NCI-H510A (cell line): Measurements from ENCODE around the gene SPEN.
"Not testable (repeated sequence)": the region's sequence is repeated elsewhere in the genome, so short reads cannot be mapped to it uniquely, and the experiment has no call there.

Experiments used
- DNase-seq: peaks from one replicate; lab custom pipeline; 2025; lab: John Stamatoyannopoulos, UW

SPEN gene

DNA sequence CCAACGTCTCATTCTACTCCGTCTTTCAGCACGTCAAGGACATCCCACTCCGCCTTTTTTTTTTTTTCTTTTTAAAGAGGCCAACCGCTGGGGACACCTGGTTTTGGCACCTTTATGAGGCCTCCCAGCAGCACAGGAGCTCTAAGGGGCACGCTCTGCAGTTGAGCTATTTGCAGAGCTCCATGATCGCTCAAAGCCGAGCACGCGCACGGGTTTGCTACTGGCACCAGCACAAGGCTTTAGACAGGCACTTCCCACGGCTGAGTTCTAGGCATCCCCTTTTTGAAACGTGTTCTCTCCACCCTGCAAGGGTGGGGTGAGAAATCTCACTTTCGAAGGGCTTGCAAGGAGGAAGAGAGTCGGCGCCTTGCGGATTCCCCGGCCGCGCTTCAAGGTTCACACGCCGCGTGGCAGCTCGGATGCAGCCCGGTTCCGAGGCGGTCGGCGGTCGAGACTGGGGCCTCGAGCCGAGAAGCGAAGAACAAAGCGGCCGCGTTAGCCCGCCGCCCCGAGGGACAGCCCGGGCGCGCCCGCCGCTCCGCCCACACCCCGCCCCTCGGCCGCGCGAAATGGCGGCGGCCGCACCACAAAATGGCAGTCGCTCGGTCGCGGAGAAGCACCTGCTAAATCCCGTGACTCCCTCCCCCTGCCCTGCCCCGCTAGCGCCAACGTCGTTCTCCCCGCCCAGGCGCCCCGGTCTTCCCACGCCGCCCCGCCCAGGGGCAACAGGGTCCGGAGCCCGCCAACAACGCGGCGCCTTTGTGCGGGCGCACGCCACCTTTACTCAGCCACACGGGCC is 12.9 kb upstream of the SPEN start:
- peak; percentile 99 for DNase-seq

- peak; percentile 69 for DNase-seq
Observed at GRCh38 chr1:15835205-15835740, 12.2 kb upstream of the SPEN start.

GRCh38 chr1:15835741-15836510 is 11.6 kb upstream of the SPEN start:
- DNase-seq = peak; percentile 100

DNA sequence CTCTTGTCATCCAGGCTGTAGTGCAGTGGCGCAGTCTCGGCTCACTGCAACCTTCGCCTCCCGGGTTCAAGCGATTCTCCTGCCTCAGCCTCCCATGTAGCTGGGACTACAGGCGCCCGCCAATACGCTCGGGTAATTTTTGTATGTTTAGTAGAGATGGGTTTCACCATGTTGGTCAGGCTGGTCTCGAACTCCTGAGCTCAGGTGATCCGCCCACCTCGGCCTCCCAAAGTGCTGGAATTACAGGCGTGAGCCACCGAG is 11.1 kb upstream of the SPEN start:
- DNase-seq = not testable (repeated sequence)

- DNase-seq = no peak
Observed at GRCh38 chr1:15836772-15837669, 10.5 kb upstream of the SPEN start.

DNA sequence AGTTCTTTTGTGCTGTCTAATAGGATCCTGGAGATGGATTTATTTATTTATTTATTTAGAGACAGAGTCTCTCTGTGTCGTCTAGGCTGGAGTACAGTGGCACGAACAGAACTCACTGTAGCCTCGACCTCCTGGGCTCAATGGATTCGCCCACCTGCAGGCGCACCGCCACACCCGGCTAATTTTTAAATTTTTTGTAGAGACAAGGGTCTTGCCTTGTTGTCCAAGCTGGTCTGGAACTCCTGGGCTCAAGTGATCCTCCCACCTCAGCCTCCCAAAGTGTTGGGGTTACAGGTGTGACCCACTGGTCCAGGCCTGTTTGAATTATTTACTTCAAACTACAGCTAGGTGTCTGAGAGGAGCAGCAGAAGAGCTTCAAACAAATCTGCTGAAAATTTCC is 9.6 kb upstream of the SPEN start:
- DNase-seq = no peak

GRCh38 chr1:15838721-15839120 is 8.8 kb upstream of the SPEN start:
- DNase-seq = no peak

DNA sequence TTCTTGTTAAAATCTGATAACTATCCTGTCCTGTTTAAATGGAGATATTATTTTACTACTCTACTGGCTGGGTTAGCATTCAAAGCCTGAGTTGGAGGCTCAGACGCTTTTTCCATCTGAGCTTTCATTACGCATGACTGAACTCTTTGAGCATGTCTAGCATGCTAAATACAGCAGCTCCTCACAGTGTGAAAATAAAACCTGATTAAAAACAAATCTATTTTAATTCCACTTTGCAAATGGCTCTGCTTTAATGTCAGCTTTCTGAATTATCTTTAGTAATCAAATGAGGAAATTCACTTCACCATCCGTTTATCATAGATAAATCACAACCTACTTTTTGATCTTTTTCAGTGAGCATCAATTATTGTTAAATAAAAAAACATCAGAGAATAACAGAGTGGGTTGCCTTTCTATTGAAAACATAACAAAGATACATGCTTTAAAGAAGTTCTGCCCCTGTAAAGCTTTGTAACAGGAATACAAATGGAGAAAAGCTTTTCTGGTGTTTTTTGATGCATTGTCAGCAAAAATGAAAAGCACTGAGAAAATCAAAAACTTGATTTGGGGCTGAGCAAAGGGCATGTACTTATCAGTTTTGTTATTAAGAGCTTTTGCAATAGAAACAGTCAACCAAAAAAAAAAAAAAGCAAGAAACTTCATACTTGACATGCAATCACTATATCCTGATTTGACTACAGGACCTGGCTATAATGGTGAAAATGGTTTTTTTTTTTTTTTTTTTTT is 3.5 kb upstream of the SPEN start:
- no peak for DNase-seq

DNA sequence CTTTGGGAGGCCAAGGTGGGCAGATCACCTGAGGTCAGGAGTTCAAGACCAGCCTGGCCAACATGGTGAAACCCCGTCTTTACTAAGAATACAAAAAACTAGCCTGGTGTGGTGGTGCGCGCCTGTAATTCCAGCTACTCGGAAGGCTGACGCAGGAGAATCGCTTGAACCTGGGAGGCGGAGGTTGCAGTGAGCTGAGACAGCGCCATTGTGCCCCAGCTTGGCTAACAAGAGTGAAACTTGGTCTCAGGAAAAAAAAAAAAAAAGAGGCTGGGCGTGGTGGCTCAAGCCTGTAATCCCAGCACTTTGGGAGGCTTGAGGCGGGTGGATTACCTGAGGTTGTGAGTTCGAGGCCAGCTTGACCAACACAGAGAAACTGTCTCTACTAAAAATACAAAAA is 1.5 kb upstream of the SPEN start:
- not testable (repeated sequence) for DNase-seq

- no peak for DNase-seq
Observed at GRCh38 chr1:15847893-15848142, 311 bp downstream of the SPEN start.

DNA sequence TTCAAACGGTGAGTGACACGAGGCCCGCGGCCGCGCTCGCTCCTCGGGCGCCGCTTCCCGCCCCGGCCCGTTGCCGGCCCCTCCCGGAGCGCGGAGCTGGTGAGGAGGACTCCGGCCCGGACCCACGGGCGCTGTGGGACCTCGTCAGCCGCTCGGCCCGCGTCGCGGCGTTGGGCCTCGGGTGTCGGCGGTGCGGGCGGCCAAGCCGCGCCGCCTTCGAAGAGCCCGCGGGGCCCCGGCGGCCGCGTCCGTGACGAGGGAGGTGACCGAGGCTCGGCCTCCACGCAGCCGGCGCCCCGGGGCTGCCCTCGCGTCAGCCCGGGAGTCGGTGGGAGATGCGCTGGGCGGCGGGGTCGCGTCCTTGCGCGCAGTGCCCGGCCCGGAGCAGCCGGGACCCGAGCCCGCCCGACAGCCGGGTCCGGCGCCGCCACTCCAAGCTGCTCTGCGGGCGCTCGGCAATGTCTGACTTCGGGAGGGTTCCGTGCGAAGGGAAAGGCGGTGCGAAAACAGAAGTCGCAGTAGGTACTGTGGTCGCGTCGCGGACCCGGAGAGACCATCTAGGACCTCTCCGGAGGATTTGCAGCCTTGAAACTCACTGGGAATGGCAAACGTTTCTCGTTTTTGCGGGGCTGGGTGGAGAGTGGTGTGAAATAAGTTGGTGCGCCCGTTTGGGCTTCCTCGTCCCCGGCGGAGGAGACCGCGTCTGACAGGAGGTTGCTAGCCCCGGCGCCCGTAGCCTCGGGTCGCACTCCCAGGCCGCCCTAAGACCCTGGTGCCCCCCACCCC is 829 bp downstream of the SPEN start:
- DNase-seq = peak; percentile 27

DNA sequence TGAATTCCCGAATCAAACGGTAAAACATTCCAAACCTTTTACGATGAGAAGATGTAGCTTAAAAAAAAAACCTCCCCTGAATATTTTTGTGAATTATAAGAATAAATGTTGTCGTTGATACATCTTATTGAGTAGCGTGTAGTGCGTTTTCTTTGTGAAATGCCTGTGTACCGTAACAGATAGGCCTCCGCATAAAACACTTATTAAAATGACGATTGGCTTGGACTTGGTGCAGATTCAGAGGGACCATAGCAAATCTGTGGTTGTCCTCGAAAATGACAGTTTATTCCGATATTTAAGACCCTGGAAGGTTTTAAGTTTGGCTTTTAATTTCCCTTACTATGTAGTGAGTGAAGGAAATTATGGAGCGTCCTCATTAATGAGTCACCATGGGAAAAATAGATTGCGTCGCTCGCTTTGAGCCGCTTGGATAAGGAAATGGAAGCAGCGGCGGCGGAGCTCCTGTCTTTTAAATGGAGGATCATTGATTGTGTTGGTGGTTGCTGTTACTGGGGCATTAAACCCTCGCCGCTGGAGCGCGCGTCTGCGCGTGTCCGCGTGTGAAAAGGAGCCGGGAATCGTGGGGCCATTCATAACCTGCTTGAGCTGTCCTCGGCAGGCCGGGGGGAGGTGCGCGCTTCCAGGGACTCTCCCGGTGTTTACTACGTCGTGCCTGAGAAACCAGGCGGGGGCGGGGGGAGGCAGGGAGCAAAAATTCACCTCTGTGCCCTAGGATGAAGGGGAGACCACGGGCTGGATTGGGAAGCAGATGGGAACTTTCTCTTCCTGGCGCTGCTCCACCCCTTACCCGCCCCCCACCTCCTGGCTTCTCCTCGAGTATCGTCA is 1.6 kb downstream of the SPEN start:
- DNase-seq = peak; percentile 97

DNA sequence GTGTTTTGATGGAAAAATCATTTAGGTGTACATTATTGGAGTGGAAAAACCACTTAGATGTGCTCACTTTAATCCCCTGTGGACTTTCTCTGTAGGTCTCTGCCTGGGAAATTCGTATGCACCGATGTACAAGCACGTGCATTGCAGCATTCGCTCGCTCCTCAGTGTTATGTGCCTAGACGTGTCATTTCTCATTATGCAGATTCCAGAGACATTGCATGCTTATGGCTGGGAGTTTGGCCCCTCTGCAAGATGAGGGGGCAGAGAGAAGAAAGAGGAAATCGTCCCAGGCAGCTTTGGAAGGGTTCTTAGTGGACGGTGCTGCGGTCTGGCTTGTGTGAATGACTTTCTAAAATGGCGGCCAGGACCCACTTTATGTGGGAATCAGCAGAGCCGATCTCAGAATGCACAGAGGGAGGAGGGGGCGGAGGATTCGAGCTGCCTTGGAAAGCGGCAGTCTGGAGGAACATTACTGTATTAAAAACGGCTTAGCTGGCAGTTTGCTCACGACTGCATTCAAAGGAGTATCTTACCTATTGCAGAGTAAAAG is 2.3 kb downstream of the SPEN start:
- peak; percentile 94 for DNase-seq

GRCh38 chr1:15850471-15851001 is 3.0 kb downstream of the SPEN start:
- DNase-seq = no peak

- DNase-seq = peak; percentile 24
Observed at GRCh38 chr1:15851210-15852035, 3.9 kb downstream of the SPEN start.

DNA sequence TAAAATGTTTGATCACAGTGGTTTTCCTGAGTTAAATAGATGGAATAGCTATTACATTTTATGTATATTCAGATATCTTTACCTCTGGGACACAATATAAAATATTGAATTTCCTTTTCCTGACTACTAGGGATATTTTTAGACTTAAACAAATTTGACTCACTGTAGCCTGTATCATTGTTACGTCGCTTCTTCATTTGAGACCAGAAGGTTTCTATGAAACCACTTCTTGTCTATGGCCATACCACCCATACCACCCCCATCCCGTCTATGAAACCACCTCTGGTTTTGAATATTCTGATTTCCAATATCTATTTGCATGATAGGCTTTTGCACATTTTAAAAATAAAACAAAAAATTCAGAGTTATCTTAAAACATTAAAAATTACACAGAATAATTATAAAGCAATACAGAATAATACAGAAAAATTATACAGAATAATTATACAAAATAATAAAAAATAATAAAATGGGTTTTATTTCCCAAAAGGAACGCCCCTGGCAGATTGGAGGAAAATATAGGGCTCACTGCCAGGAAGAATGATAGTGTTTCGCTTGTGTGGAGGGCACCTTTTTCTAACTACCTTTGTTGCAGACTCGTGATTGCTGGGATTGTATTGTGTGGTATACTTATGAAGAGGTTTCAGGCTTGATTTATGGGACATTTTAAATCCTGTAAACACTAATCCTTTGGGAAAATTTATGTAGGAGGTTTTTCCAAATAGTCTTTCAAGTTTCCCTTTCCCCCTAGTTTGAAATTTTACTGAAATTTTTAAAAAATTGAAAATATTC is 4.7 kb downstream of the SPEN start:
- DNase-seq = no peak

GRCh38 chr1:15852828-15853302 is 5.4 kb downstream of the SPEN start:
- DNase-seq = no peak

- DNase-seq = no peak
Observed at GRCh38 chr1:15856888-15857287, 9.4 kb downstream of the SPEN start.
